GM20000 (cell line): Measurements from ENCODE around the gene DCAKD.
A peak's percentile ranks its signal among the peaks of the same experiment; 100 is the strongest.
"Not testable (repeated sequence)": the region's sequence is repeated elsewhere in the genome, so short reads cannot be mapped to it uniquely, and the experiment has no call there.

Experiments used
- DNase-seq: peaks from one replicate; pipeline ENCODE4 v3.0.0; 2012; ENCODE audit warnings: low spot score
- CTCF ChIP-seq: IDR thresholded peaks from 2 replicates; pipeline ENCODE4 v1.5.1; 2012; ENCODE audit warnings: mild to moderate bottlenecking, control low read depth; ENCODE audit errors: extremely low read depth, missing control alignments

DCAKD gene

GRCh38 chr17:45063198-45063597 is 11.8 kb upstream of the DCAKD start:
- DNase-seq = no peak
- TF ChIP-seq CTCF = no peak

GRCh38 chr17:45061606-45062205 is 10.3 kb upstream of the DCAKD start:
- no peak for TF ChIP-seq CTCF
- no peak for DNase-seq

- peak; percentile 90 for DNase-seq
- no peak for TF ChIP-seq CTCF
Observed at GRCh38 chr17:45060797-45061605, 9.6 kb upstream of the DCAKD start, which contains the start of gene NMT1. NMT1 (plus strand) TSS chr17:45061317; CDS start chr17:45061330, 13 bp downstream.

- TF ChIP-seq CTCF = no peak
Observed at GRCh38 chr17:45060382-45060796, 9.0 kb upstream of the DCAKD start.

GRCh38 chr17:45052052-45052772 is 780 bp upstream of the DCAKD start:
- TF ChIP-seq CTCF = no peak
- no peak for DNase-seq

More at GRCh38 chr17:45060382-45060796, 9.0 kb upstream of the DCAKD start:
- DNase-seq = no peak

GRCh38 chr17:45051720-45052051 is 254 bp upstream of the DCAKD start:
- DNase-seq = not testable (repeated sequence)

GRCh38 chr17:45050481-45051059 is 862 bp downstream of the DCAKD start:
- TF ChIP-seq CTCF = no peak
- peak; percentile 63 for DNase-seq
